Muscle of leg (tissue), 11 donors: Measurements from ENCODE around the gene SLC38A11. TPM values are rescaled to one million over a fixed set of nuclear protein-coding genes. Genes with fewer than 3 reads are reported as not detected.
"Not testable (repeated sequence)": the region's sequence is repeated elsewhere in the genome, so short reads cannot be mapped to it uniquely, and the experiment has no call there.

Experiments used
- DNase-seq: peaks from one replicate; pipeline ENCODE4 v3.0.0; 2013
- H3K27ac ChIP-seq: one replicate; pipeline ENCODE4 v1.5.1; 2013; ENCODE audit warnings: mild to moderate bottlenecking, low read length, control low read depth
- H3K27me3 ChIP-seq: one replicate; pipeline ENCODE4 v1.6.1; 2013; ENCODE audit warnings: low read length; ENCODE audit not compliant: control insufficient read depth, insufficient read depth
- H3K36me3 ChIP-seq: one replicate; pipeline ENCODE4 v1.6.1; 2013; ENCODE audit warnings: low read length; ENCODE audit not compliant: control insufficient read depth, insufficient read depth
- H3K4me1 ChIP-seq: one replicate; pipeline ENCODE4 v1.6.1; 2013; ENCODE audit warnings: low read length; ENCODE audit not compliant: control insufficient read depth, insufficient read depth
- H3K4me3 ChIP-seq: one replicate; pipeline ENCODE4 v1.5.1; 2013; ENCODE audit warnings: low read length, control low read depth
- H3K9me3 ChIP-seq: replicated peaks from 2 replicates; pipeline ENCODE4 v1.6.1; 2013; ENCODE audit warnings: low read depth, low read length; ENCODE audit not compliant: control insufficient read depth
- WGBS: methylation state at CpG from one replicate; pipeline ENCODE4 v1.1.5; 2013; ENCODE audit warnings: missing lambda C conversion rate; ENCODE audit not compliant: insufficient coverage; 5-methylcytosine and 5-hydroxymethylcytosine counted together
- polyA plus RNA-seq, 8 donors: library from polyadenylated mRNA; unstranded; fragments of 120-200 nt; gene quantifications; one replicate each; pipeline versions ENCODE4 v1.2.1 to v1.2.3, GENCODE V29; 2013; ENCODE audit warnings: inconsistent platforms in 1 of 8, low replicate concordance in 1 of 8; ENCODE audit not compliant: insufficient read length in 8 of 8, insufficient read depth in 1 of 8
- total RNA-seq: library from RNA; stranded (reverse); fragments of 120-200 nt; gene quantifications from one replicate; pipeline ENCODE4 v1.2.4, GENCODE V29; 2013

Gene SLC38A11
- total and polyA plus RNA-seq, 9 donors, result 0.28 to 0.97 (median 0.34) TPM

GRCh38 chr2:164988805-164989204, 33.5 kb upstream of the SLC38A11 start:
- H3K9me3 ChIP-seq, H3K36me3 ChIP-seq, H3K27me3 ChIP-seq, H3K4me1 ChIP-seq, DNase-seq, H3K4me3 ChIP-seq, H3K27ac ChIP-seq: not testable (repeated sequence)
- no CpG with 5 or more reads among the region's 3 CpGs for WGBS

DNA sequence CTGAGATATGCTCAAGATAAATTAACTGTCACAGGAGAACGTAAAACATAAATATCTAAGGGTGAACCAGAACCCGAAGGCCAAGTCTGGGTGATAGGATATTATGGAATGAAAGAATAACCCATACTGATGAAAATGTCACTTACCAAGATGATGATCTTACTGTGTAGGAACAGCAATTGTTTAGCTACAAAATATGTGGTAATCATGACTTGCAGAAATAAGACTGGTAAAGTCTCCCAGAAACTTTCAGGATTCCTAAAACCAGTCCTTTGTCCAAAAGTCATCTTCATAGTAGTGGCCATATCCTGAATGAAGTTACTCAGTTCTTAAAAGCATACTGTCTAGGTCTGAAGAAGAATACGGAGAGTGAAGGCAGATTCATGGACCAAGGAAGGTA, 30.7 kb upstream of the SLC38A11 start:
- not testable (repeated sequence) for H3K27me3 ChIP-seq, DNase-seq, H3K27ac ChIP-seq, H3K9me3 ChIP-seq, H3K36me3 ChIP-seq, H3K4me3 ChIP-seq, H3K4me1 ChIP-seq
- WGBS, result no CpG with 5 or more reads among the region's 3 CpGs

DNA sequence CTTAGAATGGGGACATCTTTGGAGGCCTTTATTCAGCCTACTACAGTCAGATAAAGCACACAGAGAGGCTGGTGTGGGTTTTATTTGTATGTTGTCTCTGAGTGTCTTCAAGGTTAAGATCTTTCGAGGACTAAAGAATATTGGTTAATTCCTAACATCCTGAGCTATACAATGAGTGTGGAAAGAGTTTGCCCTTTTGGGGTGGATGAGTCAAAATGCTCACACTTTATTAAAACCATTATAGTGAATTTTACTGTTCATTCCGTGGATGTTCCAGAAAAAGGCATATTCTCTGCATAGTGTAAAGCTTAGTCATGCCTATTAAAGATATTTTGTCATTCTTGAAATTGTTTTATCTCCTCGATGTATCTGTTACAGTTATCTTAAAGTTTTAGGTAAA, 29.1 kb upstream of the SLC38A11 start:
- no CpG with 5 or more reads among the region's 3 CpGs for WGBS
- Histone ChIP-seq H3K36me3 (no peaks in the 10 kb centered on the region), H3K4me1 (no peaks in the 10 kb centered on the region), H3K27ac (no peak overlapping the region), H3K27me3 (no peaks in the 10 kb centered on the region), H3K9me3 (no peaks in the 10 kb centered on the region), H3K4me3 (no peak overlapping the region)
- DNase-seq, result no peak

GRCh38 chr2:164981217-164981990, 26.1 kb upstream of the SLC38A11 start:
- WGBS, result 46% methylated on average over 2 of the region's 7 CpGs
- no peak overlapping the region for H3K27ac ChIP-seq
- H3K4me1 ChIP-seq, result no peaks in the 10 kb centered on the region
- no peaks in the 10 kb centered on the region for H3K36me3 ChIP-seq
- H3K27me3 ChIP-seq, result no peaks in the 10 kb centered on the region
- no peak for DNase-seq
- no peaks in the 10 kb centered on the region for H3K9me3 ChIP-seq
- H3K4me3 ChIP-seq, result no peak overlapping the region

DNA sequence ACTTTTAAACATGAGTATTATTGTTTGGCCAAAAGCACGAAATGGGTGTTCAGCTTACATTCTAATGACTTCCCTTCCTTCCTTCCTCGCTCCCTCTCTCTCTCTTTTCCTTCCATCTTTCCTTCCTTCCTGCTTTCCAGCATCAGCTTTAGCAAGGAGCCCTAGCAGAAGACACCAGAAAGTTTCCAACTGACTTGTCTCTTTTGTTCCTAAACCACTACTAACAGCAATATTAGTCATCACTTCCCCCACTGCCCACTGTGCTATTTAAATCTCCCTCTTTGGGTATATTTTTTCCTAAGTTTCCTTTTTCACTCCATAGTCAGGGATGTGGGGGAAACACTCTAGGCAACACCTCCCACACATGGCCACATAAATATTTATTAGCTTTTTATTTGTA, 25.4 kb upstream of the SLC38A11 start:
- DNase-seq, H3K9me3 ChIP-seq, H3K4me1 ChIP-seq, H3K36me3 ChIP-seq, H3K4me3 ChIP-seq, H3K27me3 ChIP-seq, H3K27ac ChIP-seq: not testable (repeated sequence)
- 64% methylated on average over 1 of the region's 2 CpGs for WGBS

GRCh38 chr2:164979113-164979512, 23.8 kb upstream of the SLC38A11 start:
- H3K9me3 ChIP-seq, result no peaks in the 10 kb centered on the region
- DNase-seq, result no peak
- no peaks in the 10 kb centered on the region for H3K36me3 ChIP-seq
- no CpG with 5 or more reads among the region's 2 CpGs for WGBS
- no peaks in the 10 kb centered on the region for H3K27me3 ChIP-seq
- H3K27ac ChIP-seq, result no peak overlapping the region
- H3K4me3 ChIP-seq, result no peak overlapping the region
- no peaks in the 10 kb centered on the region for H3K4me1 ChIP-seq

GRCh38 chr2:164976875-164977470, 21.6 kb upstream of the SLC38A11 start:
- 100% methylated on average over 1 of the region's 5 CpGs for WGBS
- H3K4me3 ChIP-seq, H3K36me3 ChIP-seq, H3K27me3 ChIP-seq, H3K4me1 ChIP-seq, DNase-seq, H3K27ac ChIP-seq, H3K9me3 ChIP-seq: not testable (repeated sequence)

DNA sequence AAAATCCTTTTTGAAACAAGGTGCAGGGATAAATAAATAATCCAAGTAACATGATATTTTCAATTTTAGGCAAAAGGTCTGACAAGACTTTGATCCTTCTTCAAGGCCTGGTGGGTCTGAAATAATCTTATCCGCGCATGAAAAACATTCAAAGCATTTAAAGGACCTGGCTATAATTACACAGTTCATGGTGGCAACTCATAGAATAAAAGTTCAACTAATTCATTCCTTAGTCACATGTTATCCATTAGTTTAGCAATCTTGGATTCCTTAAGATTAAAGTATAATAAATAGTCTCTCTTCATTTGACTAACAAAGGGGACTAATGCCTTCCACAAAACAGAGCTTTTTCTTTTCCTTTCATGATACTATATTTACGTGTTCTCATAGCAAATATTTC, 21.0 kb upstream of the SLC38A11 start:
- H3K4me1 ChIP-seq, result no peaks in the 10 kb centered on the region
- DNase-seq, result no peak
- no peaks in the 10 kb centered on the region for H3K36me3 ChIP-seq
- H3K27me3 ChIP-seq, result no peaks in the 10 kb centered on the region
- H3K9me3 ChIP-seq, result no peaks in the 10 kb centered on the region
- no peak overlapping the region for H3K4me3 ChIP-seq
- WGBS, result no CpG with 5 or more reads among the region's 3 CpGs
- H3K27ac ChIP-seq, result no peak overlapping the region

DNA sequence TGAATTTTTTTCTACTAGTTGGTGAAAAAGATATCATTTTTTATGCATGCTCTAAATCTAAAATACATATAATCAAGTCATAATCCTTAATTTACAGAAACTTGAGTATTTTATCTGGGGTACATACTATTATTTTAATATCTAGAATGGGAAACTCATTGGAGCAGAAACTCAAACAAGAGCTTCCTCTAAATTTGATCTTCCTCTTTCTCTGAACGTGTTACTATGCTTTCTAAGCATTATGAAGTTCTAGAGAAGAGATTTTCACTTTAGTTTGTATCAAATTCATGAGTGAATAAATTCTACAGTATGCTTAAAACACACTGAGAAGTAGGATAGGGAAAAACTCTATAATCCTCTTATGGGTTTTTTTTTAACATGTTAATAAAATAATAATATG, 20.6 kb upstream of the SLC38A11 start:
- WGBS, result no CpG with 5 or more reads among the region's 1 CpG
- H3K4me1 ChIP-seq, result no peaks in the 10 kb centered on the region
- no peak overlapping the region for H3K4me3 ChIP-seq
- no peak for DNase-seq
- no peaks in the 10 kb centered on the region for H3K27me3 ChIP-seq
- H3K27ac ChIP-seq, result no peak overlapping the region
- no peaks in the 10 kb centered on the region for H3K36me3 ChIP-seq
- H3K9me3 ChIP-seq, result no peaks in the 10 kb centered on the region

GRCh38 chr2:164974221-164974620, 18.9 kb upstream of the SLC38A11 start:
- Histone ChIP-seq H3K36me3 (no peaks in the 10 kb centered on the region), H3K27ac (no peak overlapping the region), H3K4me1 (no peaks in the 10 kb centered on the region), H3K27me3 (no peaks in the 10 kb centered on the region), H3K9me3 (no peaks in the 10 kb centered on the region), H3K4me3 (no peak overlapping the region)
- DNase-seq, result no peak
- no CpG with 5 or more reads among the region's 1 CpG for WGBS
